ENCODE measurements around the gene PIAS2. TPM values are rescaled to one million over a fixed set of nuclear protein-coding genes. Genes with fewer than 3 reads are reported as not detected.

The PIAS2 gene
- total and polyA plus RNA-seq, 2 of the 13 experiments (the other 11 are each of a cell fraction or from before 2014, with no cell fraction given) = 12.2 to 12.7 TPM

DNA sequence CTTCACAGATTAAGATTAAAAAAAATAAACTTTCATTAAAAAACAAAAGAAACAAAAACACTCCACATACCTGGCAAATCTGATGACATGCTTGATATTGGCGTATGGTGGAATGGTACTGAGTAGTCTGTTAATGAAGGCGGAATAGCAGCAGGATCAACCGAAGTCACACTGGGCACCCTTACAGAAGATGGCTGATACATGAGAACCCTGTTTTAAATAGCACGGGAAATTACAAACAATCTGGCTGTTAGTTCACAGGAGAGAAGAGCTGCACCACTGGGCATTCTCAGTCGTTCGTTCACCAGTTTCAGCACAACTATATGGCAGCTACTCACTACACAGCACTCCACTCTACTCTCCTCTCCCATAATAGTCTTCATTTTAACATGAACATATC lies 96.4 kb downstream of the PIAS2 start:
- DNase-seq (ENCODE audit: low spot score) = no peak
- POLR2A ChIA-PET = no interaction called here
- no peak for FAIRE-seq

DNA sequence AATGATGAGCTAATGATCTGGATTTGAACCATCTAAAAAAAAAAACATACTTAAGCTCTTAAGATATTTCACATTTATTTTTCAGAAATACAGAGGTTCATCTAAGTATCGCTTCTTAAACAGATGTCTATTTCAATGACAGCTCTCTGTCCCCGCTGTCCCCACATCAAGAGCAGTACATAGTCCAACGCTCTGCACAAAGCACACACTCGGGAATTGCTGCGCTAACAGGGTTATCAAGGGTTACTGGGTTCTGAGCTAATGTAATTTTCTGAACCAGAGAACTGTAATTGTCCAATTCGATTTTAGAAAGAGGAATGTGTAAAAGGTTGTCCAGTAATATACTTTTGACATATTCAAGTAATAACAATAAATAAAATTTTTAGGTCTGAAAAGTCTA lies 101.6 kb downstream of the PIAS2 start:
- TF ChIP-seq HNF4A (CRISPR knock-in tag; IDR thresholded peaks at IDR 0.05) (peak; percentile 47), HOXA7 (CRISPR knock-in tag; IDR thresholded peaks at IDR 0.05) (no peak), ZMYM4 (CRISPR knock-in tag; IDR thresholded peaks at IDR 0.05) (peak; percentile 43; the same call in 1 of the 2 replicates)
- TF ChIP-seq, protein P1, sequence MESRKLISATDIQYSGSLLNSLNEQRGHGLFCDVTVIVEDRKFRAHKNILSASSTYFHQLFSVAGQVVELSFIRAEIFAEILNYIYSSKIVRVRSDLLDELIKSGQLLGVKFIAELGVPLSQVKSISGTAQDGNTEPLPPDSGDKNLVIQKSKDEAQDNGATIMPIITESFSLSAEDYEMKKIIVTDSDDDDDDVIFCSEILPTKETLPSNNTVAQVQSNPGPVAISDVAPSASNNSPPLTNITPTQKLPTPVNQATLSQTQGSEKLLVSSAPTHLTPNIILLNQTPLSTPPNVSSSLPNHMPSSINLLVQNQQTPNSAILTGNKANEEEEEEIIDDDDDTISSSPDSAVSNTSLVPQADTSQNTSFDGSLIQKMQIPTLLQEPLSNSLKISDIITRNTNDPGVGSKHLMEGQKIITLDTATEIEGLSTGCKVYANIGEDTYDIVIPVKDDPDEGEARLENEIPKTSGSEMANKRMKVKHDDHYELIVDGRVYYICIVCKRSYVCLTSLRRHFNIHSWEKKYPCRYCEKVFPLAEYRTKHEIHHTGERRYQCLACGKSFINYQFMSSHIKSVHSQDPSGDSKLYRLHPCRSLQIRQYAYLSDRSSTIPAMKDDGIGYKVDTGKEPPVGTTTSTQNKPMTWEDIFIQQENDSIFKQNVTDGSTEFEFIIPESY (CRISPR knock-in tag; IDR thresholded peaks at IDR 0.05) = peak; percentile 67
- TF ChIP-seq, protein P2, sequence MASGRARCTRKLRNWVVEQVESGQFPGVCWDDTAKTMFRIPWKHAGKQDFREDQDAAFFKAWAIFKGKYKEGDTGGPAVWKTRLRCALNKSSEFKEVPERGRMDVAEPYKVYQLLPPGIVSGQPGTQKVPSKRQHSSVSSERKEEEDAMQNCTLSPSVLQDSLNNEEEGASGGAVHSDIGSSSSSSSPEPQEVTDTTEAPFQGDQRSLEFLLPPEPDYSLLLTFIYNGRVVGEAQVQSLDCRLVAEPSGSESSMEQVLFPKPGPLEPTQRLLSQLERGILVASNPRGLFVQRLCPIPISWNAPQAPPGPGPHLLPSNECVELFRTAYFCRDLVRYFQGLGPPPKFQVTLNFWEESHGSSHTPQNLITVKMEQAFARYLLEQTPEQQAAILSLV (CRISPR knock-in tag; IDR thresholded peaks at IDR 0.05; ENCODE audit: borderline replicate concordance) = no peak
- Histone ChIP-seq H3K27ac (ENCODE audit: extremely low read length, insufficient read depth, low read length) (no peak overlapping the region), H3K4me3 (replicated peaks in 1 of 3; ENCODE audit: insufficient read depth in 1 of 3, low read depth in 2 of 3, low read length in 3 of 3) (no peak overlapping the region), H3K36me3 (replicated peaks in 1 of 2; ENCODE audit: control insufficient read depth in 1 of 2, insufficient read depth in 2 of 2, low read length in 2 of 2) (no peaks in the 10 kb centered on the region; a peak in 1 of 5 replicates), H3K9me3 (ENCODE audit: low read length) (no peaks in the 10 kb centered on the region), H3K79me2 (ENCODE audit: insufficient read depth, low read length) (no peaks in the 10 kb centered on the region), H3K4me1 (ENCODE audit: insufficient read depth, low read length) (peaks cover 10% of the 10 kb centered on the region; the same call in 1 of the 2 replicates), H2AFZ (ENCODE audit: low read length) (no peak overlapping the region), H3K9ac (ENCODE audit: insufficient read depth, low read depth, low read length) (no peak overlapping the region), H3K4me2 (ENCODE audit: low read depth, low read length) (no peak overlapping the region), H4K20me1 (ENCODE audit: insufficient read depth, low read length) (no peaks in the 10 kb centered on the region; the same call in 1 of the 2 replicates), H3K27me3 (ENCODE audit: control insufficient read depth in 1 of 2, insufficient read depth in 2 of 2, low read length in 2 of 2) (no peaks in the 10 kb centered on the region)
- POLR2A ChIA-PET = no interaction called here
- WGBS (ENCODE audit: low lambda C conversion rate) = 64% methylated on average over 6 of the region's 6 CpGs
- CTCF ChIA-PET (ENCODE audit: low intra/inter-chr PET ratio, low total read pairs) = no interaction called here
- BruUV-seq (replicated peaks) = no TSS peak
- ATAC-seq (peak; percentile 74), FAIRE-seq (peak; percentile 18), DNase-seq (ENCODE audit: low spot score) (peak; percentile 18)
- intact Hi-C loops (cut with micrococcal nuclease; ENCODE audit: unreplicated experiment) = no loop called here
- in situ Hi-C loops (cut with HindIII; ENCODE audit: extremely low pct_ligation_motif_present, low pct_unique_long_range_greater_than_20kb) = no loop called here

More for the DNA sequence above, 96.4 kb downstream of the PIAS2 start:
- 94% methylated on average over 6 of the region's 6 CpGs for WGBS (ENCODE audit: low lambda C conversion rate)
- H3K4me1 ChIP-seq (ENCODE audit: insufficient read depth, low read length) = peaks cover 3% of the 10 kb centered on the region; the same call in 1 of the 2 replicates
- H4K20me1 ChIP-seq (ENCODE audit: insufficient read depth, low read length) = no peaks in the 10 kb centered on the region
- no peaks in the 10 kb centered on the region for H3K27me3 ChIP-seq (ENCODE audit: control insufficient read depth in 1 of 2, insufficient read depth in 2 of 2, low read length in 2 of 2)
- H3K27ac ChIP-seq (ENCODE audit: extremely low read length, insufficient read depth, low read length) = no peak overlapping the region
- H3K4me3 ChIP-seq (replicated peaks in 1 of 3; ENCODE audit: insufficient read depth in 1 of 3, low read depth in 2 of 3, low read length in 3 of 3) = no peak overlapping the region
- ATAC-seq = no peak
- H3K9ac ChIP-seq (ENCODE audit: insufficient read depth, low read depth, low read length) = no peak overlapping the region
- H3K36me3 ChIP-seq (replicated peaks in 1 of 2; ENCODE audit: control insufficient read depth in 1 of 2, insufficient read depth in 2 of 2, low read length in 2 of 2) = peaks cover 0 to 4% of the 10 kb centered on the region in 2 experiments
- no peak overlapping the region for H2AFZ ChIP-seq (ENCODE audit: low read length)
- in situ Hi-C loops (cut with HindIII; ENCODE audit: extremely low pct_ligation_motif_present, low pct_unique_long_range_greater_than_20kb) = no loop called here
- H3K9me3 ChIP-seq (ENCODE audit: low read length) = no peaks in the 10 kb centered on the region
- BruUV-seq (replicated peaks) = no TSS peak
- H3K4me2 ChIP-seq (ENCODE audit: low read depth, low read length) = no peak overlapping the region
- intact Hi-C loops (cut with micrococcal nuclease; ENCODE audit: unreplicated experiment) = no loop called here
- no peaks in the 10 kb centered on the region for H3K79me2 ChIP-seq (ENCODE audit: insufficient read depth, low read length)
- CTCF ChIA-PET (ENCODE audit: low intra/inter-chr PET ratio, low total read pairs) = no interaction called here
- TF ChIP-seq FOXK1 (CRISPR knock-in tag; IDR thresholded peaks at IDR 0.05; ENCODE audit: borderline replicate concordance, low read depth) (no peak), CEBPB (IDR thresholded peaks at IDR 0.05; ENCODE audit: borderline replicate concordance, low read depth, low read length) (no peak), GPN1 (CRISPR knock-in tag; IDR thresholded peaks at IDR 0.05; ENCODE audit: borderline replicate concordance) (no peak), ZNF615 (CRISPR knock-in tag; IDR thresholded peaks at IDR 0.05; ENCODE audit: borderline replicate concordance) (no peak), NR2F1 (CRISPR knock-in tag; IDR thresholded peaks at IDR 0.05) (no peak), ZNF7 (CRISPR knock-in tag; IDR thresholded peaks at IDR 0.05) (no peak), ZNF282 (IDR thresholded peaks at IDR 0.05; ENCODE audit: partially characterized antibody) (no peak), KDM3A (CRISPR knock-in tag; IDR thresholded peaks at IDR 0.05; ENCODE audit: low read depth) (no peak), ZNF232 (CRISPR knock-in tag; IDR thresholded peaks at IDR 0.05; ENCODE audit: borderline replicate concordance) (no peak)
- TF ChIP-seq, protein P3, sequence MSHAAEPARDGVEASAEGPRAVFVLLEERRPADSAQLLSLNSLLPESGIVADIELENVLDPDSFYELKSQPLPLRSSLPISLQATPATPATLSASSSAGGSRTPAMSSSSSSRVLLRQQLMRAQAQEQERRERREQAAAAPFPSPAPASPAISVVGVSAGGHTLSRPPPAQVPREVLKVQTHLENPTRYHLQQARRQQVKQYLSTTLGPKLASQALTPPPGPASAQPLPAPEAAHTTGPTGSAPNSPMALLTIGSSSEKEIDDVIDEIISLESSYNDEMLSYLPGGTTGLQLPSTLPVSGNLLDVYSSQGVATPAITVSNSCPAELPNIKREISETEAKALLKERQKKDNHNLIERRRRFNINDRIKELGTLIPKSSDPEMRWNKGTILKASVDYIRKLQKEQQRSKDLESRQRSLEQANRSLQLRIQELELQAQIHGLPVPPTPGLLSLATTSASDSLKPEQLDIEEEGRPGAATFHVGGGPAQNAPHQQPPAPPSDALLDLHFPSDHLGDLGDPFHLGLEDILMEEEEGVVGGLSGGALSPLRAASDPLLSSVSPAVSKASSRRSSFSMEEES (CRISPR knock-in tag; IDR thresholded peaks at IDR 0.05) = no peak
